HG03432 (cell line): Measurements from ENCODE around the gene MAB21L3.

ENCODE experiments used
- ATAC-seq: cut with Tn5 transposase; IDR thresholded peaks from one replicate; pipeline ENCODE4 v1.9.1; 2021; ENCODE audit warnings: mild to moderate bottlenecking, moderate library complexity; ENCODE audit not compliant: unreplicated experiment

MAB21L3 gene

GRCh38 chr1:116110567-116111523 lies at the start of gene MAB21L3:
MAB21L3 (plus strand) TSS chr1:116111399; CDS start chr1:116112616, 1,217 bp downstream.
- peak; percentile 74 for ATAC-seq

GRCh38 chr1:116062201-116062600 lies 49.0 kb upstream of the MAB21L3 start:
- no peak for ATAC-seq

GRCh38 chr1:116064616-116065015 lies 46.6 kb upstream of the MAB21L3 start:
- no peak for ATAC-seq

- ATAC-seq: no peak
Measured at GRCh38 chr1:116066868-116067565, 44.2 kb upstream of the MAB21L3 start.

GRCh38 chr1:116067566-116067890 lies 43.7 kb upstream of the MAB21L3 start:
- ATAC-seq: no peak

- ATAC-seq: no peak
Measured at GRCh38 chr1:116075575-116075974, 35.6 kb upstream of the MAB21L3 start.

- ATAC-seq: no peak
Measured at GRCh38 chr1:116075990-116076389, 35.2 kb upstream of the MAB21L3 start.

GRCh38 chr1:116076831-116077230 lies 34.4 kb upstream of the MAB21L3 start:
- ATAC-seq: no peak

- no peak for ATAC-seq
Measured at GRCh38 chr1:116078699-116079223, 32.4 kb upstream of the MAB21L3 start.

- ATAC-seq: no peak
Measured at GRCh38 chr1:116087628-116088027, 23.6 kb upstream of the MAB21L3 start.

GRCh38 chr1:116089870-116090269 lies 21.3 kb upstream of the MAB21L3 start:
- ATAC-seq: no peak

GRCh38 chr1:116091083-116091482 lies 20.1 kb upstream of the MAB21L3 start:
- ATAC-seq: no peak

- ATAC-seq: no peak
Measured at GRCh38 chr1:116092752-116093489, 18.3 kb upstream of the MAB21L3 start.

GRCh38 chr1:116095027-116095426 lies 16.2 kb upstream of the MAB21L3 start:
- ATAC-seq: no peak

GRCh38 chr1:116096013-116096618 lies 15.1 kb upstream of the MAB21L3 start:
- ATAC-seq: no peak

- ATAC-seq: no peak
Measured at GRCh38 chr1:116097626-116098025, 13.6 kb upstream of the MAB21L3 start.

GRCh38 chr1:116099379-116099778 lies 11.8 kb upstream of the MAB21L3 start:
- ATAC-seq: no peak

GRCh38 chr1:116099919-116100318 lies 11.3 kb upstream of the MAB21L3 start:
- no peak for ATAC-seq

- ATAC-seq: peak; percentile 63
Measured at GRCh38 chr1:116104667-116105066, 6.5 kb upstream of the MAB21L3 start.

- ATAC-seq: no peak
Measured at GRCh38 chr1:116105996-116106395, 5.2 kb upstream of the MAB21L3 start.

- no peak for ATAC-seq
Measured at GRCh38 chr1:116106646-116107045, 4.6 kb upstream of the MAB21L3 start.
